HG03457 (cell line): ENCODE results near the gene COA3.

Experiments
- ATAC-seq: cut with Tn5 transposase; IDR thresholded peaks from one replicate; pipeline ENCODE4 v1.9.1; 2021; ENCODE audit warnings: moderate number of reproducible peaks; ENCODE audit not compliant: unreplicated experiment

COA3 gene

GRCh38 chr17:42818379-42818778 is 19.9 kb upstream of the COA3 start:
- no peak for ATAC-seq

- no peak for ATAC-seq
Observed at GRCh38 chr17:42817866-42818265, 19.4 kb upstream of the COA3 start.

GRCh38 chr17:42814633-42815399 is 16.3 kb upstream of the COA3 start:
- no peak for ATAC-seq

DNA sequence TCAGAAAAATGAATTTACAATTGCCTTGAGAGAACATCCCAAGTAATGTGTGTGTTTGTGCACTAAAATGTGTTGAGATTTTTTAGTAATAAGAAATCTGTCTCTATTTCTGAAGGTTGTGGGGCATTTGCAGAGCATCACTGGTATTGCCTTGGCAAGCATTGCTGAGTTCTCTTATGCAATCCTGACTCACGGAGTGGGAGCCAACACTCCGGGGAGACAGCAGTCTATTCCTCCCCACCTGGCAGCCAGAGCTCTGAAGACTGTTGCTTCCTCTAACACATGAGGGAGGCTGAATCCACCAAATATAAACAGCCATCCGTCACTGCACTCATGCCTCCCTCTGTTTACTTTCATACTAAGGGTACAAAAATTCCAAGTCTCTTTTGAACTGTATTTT is 10.7 kb upstream of the COA3 start:
- ATAC-seq: no peak

GRCh38 chr17:42806249-42806648 is 7.7 kb upstream of the COA3 start:
- no peak for ATAC-seq

- ATAC-seq: no peak
Observed at GRCh38 chr17:42804918-42805367, 6.4 kb upstream of the COA3 start.

DNA sequence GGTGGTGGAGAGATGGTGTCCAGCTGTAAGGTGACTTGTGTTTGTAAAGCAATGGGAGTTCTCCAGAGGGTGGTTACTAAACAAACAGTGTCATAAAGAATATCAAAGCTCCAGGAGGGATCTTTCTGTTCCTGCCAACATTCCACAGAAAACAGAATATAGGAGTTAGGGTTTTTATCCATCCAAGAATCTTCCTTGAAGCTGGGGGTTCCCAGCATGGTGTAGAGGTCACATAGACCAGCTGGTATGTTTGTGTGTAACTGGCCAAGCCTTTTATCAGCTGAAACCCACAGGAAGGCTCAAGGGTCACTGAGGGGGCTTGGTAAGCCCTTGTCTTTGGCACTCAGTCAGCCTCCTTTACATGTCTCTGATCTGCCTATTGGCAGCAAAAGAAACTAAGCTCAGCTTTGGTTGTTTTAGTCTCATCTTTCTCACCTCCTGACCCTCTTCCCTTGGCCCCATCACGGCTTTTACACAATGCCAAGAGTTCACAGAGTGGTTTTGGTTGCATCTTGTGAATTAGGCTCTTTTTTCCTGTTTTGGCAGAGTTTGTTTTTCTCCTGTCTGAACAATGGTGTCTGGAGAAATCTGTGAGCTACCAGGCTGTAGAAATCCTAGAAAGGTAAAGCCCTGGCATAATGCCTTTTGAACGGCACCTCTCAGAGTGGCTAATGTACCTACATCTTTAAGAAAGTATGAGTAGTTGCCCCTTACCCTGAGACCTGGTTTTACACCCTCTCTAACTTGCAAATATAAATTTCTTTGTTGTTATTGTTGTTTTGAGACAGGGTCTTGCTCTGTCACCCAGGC is 4.8 kb upstream of the COA3 start:
- ATAC-seq: no peak

DNA sequence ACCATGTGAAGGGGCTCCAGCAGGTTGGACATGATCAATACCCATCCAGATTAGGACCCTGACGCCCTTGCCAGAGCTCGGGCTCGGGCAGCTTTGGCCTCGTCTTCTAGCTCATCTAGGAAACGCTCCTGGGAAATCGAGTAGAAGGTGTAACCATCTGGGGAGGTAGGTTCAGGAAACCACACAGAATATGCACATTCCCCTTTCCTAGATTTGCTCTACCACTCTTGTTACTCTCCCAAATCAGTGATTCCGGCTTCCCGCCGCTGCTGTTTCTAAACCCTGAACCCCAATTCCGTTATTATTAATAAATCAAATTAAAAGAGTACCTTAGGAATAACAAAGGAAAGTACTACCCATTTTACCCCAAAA is 507 bp downstream of the COA3 start:
- no peak for ATAC-seq

- ATAC-seq: no peak
Observed at GRCh38 chr17:42797067-42798007, 1.2 kb downstream of the COA3 start.

- ATAC-seq: no peak
Observed at GRCh38 chr17:42796066-42796758, 2.3 kb downstream of the COA3 start.

- ATAC-seq: no peak
Observed at GRCh38 chr17:42795465-42795864, 3.0 kb downstream of the COA3 start.

- no peak for ATAC-seq
Observed at GRCh38 chr17:42795061-42795460, 3.4 kb downstream of the COA3 start.

DNA sequence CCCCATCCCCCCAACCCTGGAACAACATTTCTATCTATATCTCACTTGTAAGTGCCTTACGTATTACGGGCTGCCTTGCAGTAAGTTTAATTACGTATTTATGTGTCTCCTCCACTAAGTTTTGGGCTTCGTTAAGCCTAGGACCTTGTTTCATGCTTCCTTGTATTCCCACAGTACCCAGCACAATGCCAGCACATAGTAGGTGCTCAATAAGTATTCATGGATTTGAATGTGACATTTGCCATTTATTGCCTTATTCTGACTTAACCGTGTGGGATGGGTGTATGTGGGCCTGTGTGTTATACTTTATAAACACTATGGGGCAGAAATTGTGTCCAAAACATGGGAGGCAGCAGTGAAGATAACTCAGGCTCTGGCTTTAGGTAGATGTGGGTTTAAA is 6.0 kb downstream of the COA3 start:
- no peak for ATAC-seq

GRCh38 chr17:42791948-42792347 is 6.6 kb downstream of the COA3 start:
- ATAC-seq: no peak

DNA sequence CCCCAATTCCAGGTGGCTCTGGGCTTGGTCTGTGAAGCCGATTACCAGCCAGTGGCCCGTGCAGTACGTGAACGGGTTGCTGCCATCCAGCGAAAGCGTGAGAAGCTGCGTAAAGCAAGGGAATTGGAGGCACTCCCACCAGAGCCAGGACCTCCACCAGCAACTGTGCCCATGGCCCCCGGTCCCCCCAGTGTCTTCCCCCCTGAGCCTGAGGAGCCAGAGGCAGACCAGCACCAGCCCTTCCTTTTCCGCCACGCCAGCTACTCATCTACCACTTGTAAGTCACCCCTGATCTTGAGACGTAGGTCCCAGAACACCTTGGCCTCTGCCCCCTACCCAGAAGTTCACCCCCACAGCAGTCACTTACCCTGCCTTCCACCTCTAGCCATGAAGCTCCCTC is 11.2 kb downstream of the COA3 start:
- no peak for ATAC-seq

DNA sequence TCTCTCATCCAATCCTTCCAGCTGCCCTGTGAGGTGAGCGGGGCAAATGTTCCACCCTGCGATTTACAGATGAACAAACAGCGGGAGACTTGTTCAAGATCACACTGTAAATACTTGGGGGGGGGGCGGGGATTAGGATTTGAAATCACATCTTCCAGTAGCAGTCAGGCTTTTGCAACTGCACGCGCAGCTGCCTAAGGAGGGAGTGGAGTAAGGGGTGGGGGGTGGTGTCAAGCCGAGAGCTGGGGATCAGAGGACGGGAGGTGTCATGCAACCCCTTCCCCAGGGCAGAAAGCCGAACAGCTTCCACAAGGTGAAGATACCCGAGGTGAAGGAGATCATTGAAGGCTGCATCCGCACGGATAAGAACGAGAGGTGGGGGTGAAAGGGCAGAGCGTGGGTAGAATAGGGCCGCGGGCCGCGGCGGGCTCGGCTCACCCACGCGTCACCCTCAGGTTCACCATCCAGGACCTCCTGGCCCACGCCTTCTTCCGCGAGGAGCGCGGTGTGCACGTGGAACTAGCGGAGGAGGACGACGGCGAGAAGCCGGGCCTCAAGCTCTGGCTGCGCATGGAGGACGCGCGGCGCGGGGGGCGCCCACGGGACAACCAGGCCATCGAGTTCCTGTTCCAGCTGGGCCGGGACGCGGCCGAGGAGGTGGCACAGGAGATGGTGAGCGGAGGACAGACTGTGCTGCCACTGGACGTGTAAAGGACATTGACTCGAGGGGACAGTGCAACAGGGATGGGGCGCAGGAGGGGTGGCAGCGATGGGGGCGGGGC is 13.5 kb downstream of the COA3 start:
- no peak for ATAC-seq

- no peak for ATAC-seq
Observed at GRCh38 chr17:42784409-42784808, 14.1 kb downstream of the COA3 start.

DNA sequence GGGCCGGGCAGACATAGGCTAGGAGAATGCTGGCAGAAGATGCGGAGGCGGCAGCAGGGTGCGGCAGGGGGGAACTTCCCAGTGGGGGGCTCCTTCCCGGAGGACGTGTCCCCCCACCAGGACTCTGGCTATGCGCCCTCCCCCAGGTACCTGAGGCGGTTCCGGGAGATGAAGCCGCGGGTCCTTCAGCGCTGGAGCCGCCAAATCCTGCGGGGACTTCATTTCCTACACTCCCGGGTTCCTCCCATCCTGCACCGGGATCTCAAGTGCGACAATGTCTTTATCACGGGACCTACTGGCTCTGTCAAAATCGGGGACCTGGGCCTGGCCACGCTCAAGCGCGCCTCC is 14.7 kb downstream of the COA3 start:
- no peak for ATAC-seq

- no peak for ATAC-seq
Observed at GRCh38 chr17:42783062-42783790, 15.3 kb downstream of the COA3 start.
